Epithelial cell of proximal tubule (primary cell): Measurements from ENCODE around the gene HOXA9. TPM values are rescaled to one million over a fixed set of nuclear protein-coding genes. Genes with fewer than 3 reads are reported as not detected.

ENCODE experiments used
- DNase-seq: peaks from one replicate; pipeline ENCODE4 v3.0.0-alpha.2; 2011; ENCODE audit warnings: low read depth
- H3K4me3 ChIP-seq: 2 replicates; pipeline ENCODE4 v1.5.1; 2011; ENCODE audit warnings: low read depth, mild to moderate bottlenecking, low read length
- total RNA-seq: library from RNA; depleted of rRNA; stranded (reverse); fragments of >200 nt; gene quantifications from 2 replicates; pipeline ENCODE4 v1.2.3, GENCODE V29; 2015
- TF ChIP-seq, protein P1 (sequence below): conservative IDR thresholded peaks from 2 replicates; pipeline ENCODE4 v1.5.1; 2012; ENCODE audit warnings: low read depth, mild to moderate bottlenecking, low read length

Gene HOXA9
- total RNA-seq, 1 donor from 2014 or later, result 104 TPM

DNA sequence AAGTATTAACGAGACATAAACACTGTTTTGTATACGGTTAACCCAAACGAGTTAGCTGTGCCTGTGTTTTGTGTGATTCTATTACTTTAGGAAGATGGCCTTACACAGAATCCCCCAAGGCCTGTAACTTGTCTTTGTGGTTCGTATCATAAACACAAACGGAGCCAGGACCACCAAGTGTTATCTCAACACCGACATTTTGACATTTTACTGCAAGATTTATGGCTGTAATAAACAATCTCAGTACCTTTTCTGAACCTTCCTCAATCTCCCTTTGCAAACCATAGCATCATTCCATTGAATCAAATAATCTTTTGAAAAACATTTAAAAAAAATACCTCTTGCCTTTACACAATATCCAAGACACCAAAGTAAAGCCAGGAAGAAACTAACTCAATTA lies 32.4 kb downstream of the HOXA9 start:
- no peak overlapping the region for H3K4me3 ChIP-seq
- no peak for DNase-seq
- TF ChIP-seq, protein P1, sequence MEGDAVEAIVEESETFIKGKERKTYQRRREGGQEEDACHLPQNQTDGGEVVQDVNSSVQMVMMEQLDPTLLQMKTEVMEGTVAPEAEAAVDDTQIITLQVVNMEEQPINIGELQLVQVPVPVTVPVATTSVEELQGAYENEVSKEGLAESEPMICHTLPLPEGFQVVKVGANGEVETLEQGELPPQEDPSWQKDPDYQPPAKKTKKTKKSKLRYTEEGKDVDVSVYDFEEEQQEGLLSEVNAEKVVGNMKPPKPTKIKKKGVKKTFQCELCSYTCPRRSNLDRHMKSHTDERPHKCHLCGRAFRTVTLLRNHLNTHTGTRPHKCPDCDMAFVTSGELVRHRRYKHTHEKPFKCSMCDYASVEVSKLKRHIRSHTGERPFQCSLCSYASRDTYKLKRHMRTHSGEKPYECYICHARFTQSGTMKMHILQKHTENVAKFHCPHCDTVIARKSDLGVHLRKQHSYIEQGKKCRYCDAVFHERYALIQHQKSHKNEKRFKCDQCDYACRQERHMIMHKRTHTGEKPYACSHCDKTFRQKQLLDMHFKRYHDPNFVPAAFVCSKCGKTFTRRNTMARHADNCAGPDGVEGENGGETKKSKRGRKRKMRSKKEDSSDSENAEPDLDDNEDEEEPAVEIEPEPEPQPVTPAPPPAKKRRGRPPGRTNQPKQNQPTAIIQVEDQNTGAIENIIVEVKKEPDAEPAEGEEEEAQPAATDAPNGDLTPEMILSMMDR, result no peak

DNA sequence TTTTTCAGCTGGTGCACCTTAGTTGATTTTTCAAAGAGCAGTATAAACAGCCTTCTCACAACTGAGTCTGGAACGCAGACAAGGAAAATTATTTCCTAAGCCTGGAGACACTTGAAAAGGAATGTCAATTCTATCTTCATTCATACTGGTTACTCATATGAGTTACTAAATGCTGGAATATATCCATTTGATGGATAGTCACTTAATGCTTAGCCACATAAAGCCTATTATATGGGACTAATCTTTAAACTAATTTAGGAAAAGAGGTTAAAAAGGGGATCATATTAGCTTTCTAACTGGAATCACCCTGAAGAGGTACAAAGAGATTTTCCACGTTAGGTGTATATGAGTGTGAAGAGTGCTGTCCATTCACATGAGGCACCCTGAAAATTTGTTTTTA lies 33.1 kb downstream of the HOXA9 start:
- H3K4me3 ChIP-seq, result no peak overlapping the region
- no peak for DNase-seq
- TF ChIP-seq, protein P1, result no peak

DNA sequence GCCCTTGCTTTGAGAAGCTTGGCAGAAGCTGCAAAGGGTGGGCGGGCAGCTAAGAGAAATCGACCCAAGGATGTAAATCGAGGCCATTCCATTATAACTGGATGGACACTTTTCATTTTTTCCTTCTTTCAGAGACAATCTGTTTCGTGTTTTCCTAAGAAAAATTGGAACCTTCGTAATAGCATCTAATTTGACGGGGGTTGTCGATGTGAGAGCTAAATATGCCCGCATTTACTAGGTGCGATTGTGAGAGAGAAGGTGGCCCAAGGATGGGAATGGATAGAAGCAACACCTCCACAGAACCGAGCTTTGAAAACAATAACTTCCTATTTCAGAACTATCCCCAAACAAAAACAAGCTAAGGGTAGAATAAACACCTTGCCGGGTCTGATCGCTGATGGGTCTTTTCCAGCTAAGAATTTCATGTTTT lies 33.9 kb downstream of the HOXA9 start:
- H3K4me3 ChIP-seq, result peak overlapping the region; percentile 72
- DNase-seq, result no peak
- TF ChIP-seq, protein P1, result no peak

DNA sequence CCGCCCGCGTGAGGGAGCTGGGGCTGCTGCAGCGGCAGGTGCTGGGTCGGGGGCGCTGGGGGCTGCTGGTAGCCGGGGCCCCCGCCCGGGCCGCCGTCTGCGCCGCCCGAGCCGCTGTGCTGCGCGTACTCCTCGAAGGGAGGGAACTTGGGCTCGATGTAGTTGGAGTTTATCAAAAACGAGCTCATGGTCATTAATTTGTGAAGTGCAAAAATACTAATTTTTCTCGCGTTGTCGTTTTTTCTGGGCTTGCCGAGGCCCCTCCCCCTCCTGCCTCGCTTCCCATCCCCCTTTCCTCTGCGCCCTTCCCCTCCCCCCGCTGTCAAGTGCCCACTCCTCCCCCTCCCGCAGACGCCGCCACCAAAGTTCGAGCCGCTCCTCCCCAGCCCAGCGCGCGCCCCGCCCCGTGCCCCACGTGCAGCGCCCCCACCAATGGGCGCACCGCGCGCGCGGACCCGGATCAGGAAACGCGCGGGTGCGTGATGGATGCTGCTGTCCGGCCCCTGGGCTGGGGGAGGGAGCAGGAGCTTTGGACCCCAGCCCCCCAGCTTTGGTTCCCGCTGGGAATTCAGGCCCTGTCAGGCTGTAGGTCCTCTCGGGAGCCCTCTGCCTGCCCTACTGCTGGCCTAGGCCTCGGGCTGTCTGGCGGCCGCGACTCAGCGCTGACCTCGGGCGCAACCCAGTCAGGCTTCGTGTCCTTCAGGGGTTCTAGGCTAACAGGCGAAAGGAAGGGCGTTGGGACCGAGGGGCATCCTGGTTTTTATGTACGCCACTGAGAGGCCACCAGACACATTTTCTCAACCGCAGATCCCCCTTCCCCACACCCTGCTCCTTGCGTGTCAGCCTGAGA lies 34.6 kb downstream of the HOXA9 start, which contains the start of gene HOXA4:
Gene HOXA4 (minus strand): TSS at position 218 of the 850 bp plus-strand sequence. CDS start 24 bp downstream, at position 194.
- no peak for DNase-seq
- TF ChIP-seq, protein P1, result no peak
- H3K4me3 ChIP-seq, result peak within 1 kb of the TSS; percentile 72

DNA sequence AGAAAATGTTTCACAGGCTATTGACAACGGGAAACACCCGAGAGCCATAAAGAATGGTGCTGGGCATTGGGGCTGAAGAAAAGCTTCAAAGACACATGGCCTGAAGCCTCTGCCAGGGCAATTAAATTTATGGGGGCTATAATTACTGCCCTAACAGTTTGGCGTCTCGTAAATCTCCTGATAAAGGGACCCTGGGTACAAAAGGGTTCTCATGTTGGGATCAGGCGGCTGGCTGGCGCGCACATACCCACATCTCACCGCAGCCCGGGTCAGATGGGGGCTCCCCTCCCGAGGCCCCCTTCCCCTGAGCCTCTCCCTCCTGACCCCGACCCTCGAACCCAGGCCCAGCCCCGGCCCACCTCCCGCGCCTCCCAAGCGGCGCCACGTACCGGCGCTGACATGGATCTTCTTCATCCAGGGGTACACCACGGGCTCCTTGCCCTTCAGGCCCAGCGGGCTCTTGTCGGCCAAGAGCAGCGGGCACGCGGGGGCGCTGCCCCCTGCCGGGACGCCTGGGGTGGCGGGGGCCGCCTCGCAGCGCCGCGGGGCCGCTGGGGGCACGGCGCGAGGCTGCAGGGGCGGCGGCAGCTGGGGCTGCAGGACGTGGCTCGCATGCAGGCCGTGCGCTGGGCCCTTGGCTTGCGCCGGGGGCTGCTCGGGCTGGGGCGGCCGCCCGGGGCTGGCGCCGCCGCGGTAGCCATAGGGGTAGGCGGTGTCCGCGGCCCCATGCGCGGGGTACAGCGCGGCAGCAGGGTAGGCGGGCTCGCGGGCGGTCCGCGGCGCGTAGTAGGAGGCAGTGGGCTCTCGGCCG lies 35.4 kb downstream of the HOXA9 start:
- TF ChIP-seq, protein P1, result peak; percentile 41
- H3K4me3 ChIP-seq, result peak overlapping the region; percentile 72
- no peak for DNase-seq

DNA sequence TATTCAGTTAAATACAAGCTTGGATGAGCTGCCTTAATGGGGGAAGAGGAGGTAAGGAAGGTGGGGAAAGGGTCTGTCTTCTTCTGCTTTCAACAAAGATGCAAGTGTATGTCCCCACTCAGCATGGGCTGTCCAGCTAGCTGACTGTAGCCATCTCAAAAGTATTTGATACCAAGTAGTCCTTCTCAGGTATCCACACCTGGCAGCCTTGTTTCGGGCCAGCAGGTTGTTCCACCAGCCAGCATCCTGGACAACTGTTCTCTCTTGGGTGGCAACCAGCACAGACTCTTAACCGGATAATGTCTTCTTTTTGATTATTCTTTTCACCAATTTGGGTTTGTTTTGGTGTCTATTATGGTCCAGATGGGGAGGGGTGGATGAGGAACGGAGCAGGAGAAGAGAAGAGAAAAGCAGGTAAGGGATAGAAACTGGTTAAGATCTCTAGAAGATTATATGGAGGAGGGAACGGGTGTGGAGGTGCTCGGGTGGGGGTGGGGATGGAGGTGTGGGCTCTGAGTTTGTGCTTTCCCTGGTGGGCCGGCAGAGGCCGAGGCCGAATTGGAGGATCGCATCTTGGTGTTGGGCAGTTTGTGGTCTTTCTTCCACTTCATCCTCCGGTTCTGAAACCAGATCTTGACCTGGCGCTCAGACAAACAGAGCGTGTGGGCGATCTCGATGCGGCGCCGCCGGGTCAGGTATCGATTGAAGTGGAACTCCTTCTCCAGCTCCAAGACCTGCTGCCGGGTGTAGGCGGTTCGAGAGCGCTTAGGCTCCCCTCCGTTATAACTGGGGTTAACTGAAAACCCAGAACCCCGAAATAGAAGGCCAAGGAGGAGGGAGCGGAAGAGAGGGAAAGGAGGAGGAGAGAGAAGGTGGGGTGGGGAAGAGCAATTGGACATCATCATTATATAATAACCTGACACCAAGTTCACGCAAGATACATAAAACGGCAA lies 36.3 kb downstream of the HOXA9 start:
- DNase-seq, result no peak
- TF ChIP-seq, protein P1, result no peak
- peak overlapping the region; percentile 72 for H3K4me3 ChIP-seq
